H9 (cell line): ENCODE data around the gene ALAD. TPM values are rescaled to one million over a fixed set of nuclear protein-coding genes. Genes with fewer than 3 reads are reported as not detected.

ENCODE experiments used
- DNase-seq: peaks from one replicate; pipeline ENCODE4 v3.0.0-alpha.2; 2017
- H2AFZ ChIP-seq: one replicate; pipeline ENCODE4 v1.6.1; 2013; ENCODE audit warnings: mild to moderate bottlenecking, low read length, control low read depth, moderate library complexity
- H2AK5ac ChIP-seq: 2 replicates; pipeline ENCODE4 v1.6.1; 2013; ENCODE audit warnings: low read length, control low read depth, mixed read lengths; ENCODE audit not compliant: insufficient read length
- H2BK120ac ChIP-seq: one replicate; pipeline ENCODE4 v1.6.1; 2013; ENCODE audit warnings: low read depth, mild to moderate bottlenecking, low read length, control low read depth, inconsistent platforms; ENCODE audit not compliant: poor library complexity, severe bottlenecking
- H2BK12ac ChIP-seq: 2 replicates; pipeline ENCODE4 v1.6.1; 2013; ENCODE audit warnings: low read length, control low read depth, mixed read lengths, low read depth; ENCODE audit not compliant: insufficient read length
- H2BK15ac ChIP-seq: 2 replicates; pipeline ENCODE4 v1.6.1; 2013; ENCODE audit warnings: low read depth, low read length, control low read depth
- H2BK20ac ChIP-seq: one replicate; pipeline ENCODE4 v1.6.1; 2013; ENCODE audit warnings: low read depth, mild to moderate bottlenecking, low read length, control low read depth, inconsistent platforms; ENCODE audit not compliant: poor library complexity, severe bottlenecking
- H2BK5ac ChIP-seq: 2 replicates; pipeline ENCODE4 v1.6.1; 2013; ENCODE audit warnings: low read length, control low read depth, mixed read lengths; ENCODE audit not compliant: insufficient read length
- H3K14ac ChIP-seq: 2 replicates; pipeline ENCODE4 v1.6.1; 2013; ENCODE audit warnings: low read length, control low read depth; ENCODE audit not compliant: insufficient read depth
- H3K18ac ChIP-seq: 2 replicates; pipeline ENCODE4 v1.6.1; 2013; ENCODE audit warnings: low read depth, mild to moderate bottlenecking, mixed read lengths, low read length, control low read depth; ENCODE audit not compliant: insufficient read length
- H3K23ac ChIP-seq: 2 replicates; pipeline ENCODE4 v1.6.1; 2013; ENCODE audit warnings: low read length, control low read depth, mixed read lengths, low read depth; ENCODE audit not compliant: insufficient read length
- H3K23me2 ChIP-seq: 2 replicates; pipeline ENCODE4 v1.6.1; 2013; ENCODE audit warnings: low read depth, mild to moderate bottlenecking, mixed read lengths, low read length, control low read depth; ENCODE audit not compliant: insufficient read length, poor library complexity, severe bottlenecking
- H3K27ac ChIP-seq: 2 replicates; pipeline ENCODE4 v1.5.1; 2013; ENCODE audit warnings: low read length, control low read depth, mixed read lengths, low read depth; ENCODE audit not compliant: insufficient read length
- H3K27me3 ChIP-seq: 2 replicates; pipeline ENCODE4 v1.6.1; 2013; ENCODE audit warnings: low read length, control low read depth, inconsistent platforms; ENCODE audit not compliant: insufficient read depth
- H3K4ac ChIP-seq: 2 replicates; pipeline ENCODE4 v1.6.1; 2013; ENCODE audit warnings: low read depth, mild to moderate bottlenecking, control low read depth, inconsistent platforms, low read length, moderate library complexity
- H3K4me1 ChIP-seq: 2 replicates; pipeline ENCODE4 v1.6.1; 2013; ENCODE audit warnings: low read length, control low read depth, inconsistent platforms; ENCODE audit not compliant: insufficient read depth
- H3K4me2 ChIP-seq: 2 replicates; pipeline ENCODE4 v1.6.1; 2013; ENCODE audit warnings: low read length, control low read depth, mixed read lengths; ENCODE audit not compliant: insufficient read length, insufficient read depth
- H3K56ac ChIP-seq: 2 replicates; pipeline ENCODE4 v1.6.1; 2013; ENCODE audit warnings: low read depth, mild to moderate bottlenecking, mixed read lengths, low read length, control low read depth; ENCODE audit not compliant: insufficient read length
- H3K79me1 ChIP-seq: 2 replicates; pipeline ENCODE4 v1.6.1; 2013; ENCODE audit warnings: low read depth, mild to moderate bottlenecking, moderate library complexity, low read length, control low read depth, inconsistent platforms; ENCODE audit not compliant: insufficient read depth, poor library complexity, severe bottlenecking
- H3K79me2 ChIP-seq: 2 replicates; pipeline ENCODE4 v1.6.1; 2013; ENCODE audit warnings: low read length, control low read depth, inconsistent platforms; ENCODE audit not compliant: insufficient read depth
- H3K9ac ChIP-seq: 2 replicates; pipeline ENCODE4 v1.6.1; 2013; ENCODE audit warnings: low read length, control low read depth, mixed read lengths; ENCODE audit not compliant: insufficient read length; ENCODE audit errors: extremely low read depth
- H3K9me3 ChIP-seq: one replicate; pipeline ENCODE4 v1.6.1; 2013; ENCODE audit warnings: low read depth, low read length, inconsistent platforms; ENCODE audit not compliant: control insufficient read depth
- H3T11ph ChIP-seq: one replicate; pipeline ENCODE4 v1.6.1; 2013; ENCODE audit warnings: mild to moderate bottlenecking, low read length, control low read depth, inconsistent platforms
- H4K20me1 ChIP-seq: one replicate; pipeline ENCODE4 v1.6.1; 2013; ENCODE audit not compliant: control insufficient read depth, insufficient read length, insufficient read depth
- H4K5ac ChIP-seq: 2 replicates; pipeline ENCODE4 v1.6.1; 2013; ENCODE audit warnings: low read depth, mild to moderate bottlenecking, mixed read lengths, low read length, control low read depth; ENCODE audit not compliant: insufficient read length
- H4K8ac ChIP-seq: replicated peaks from 2 replicates; pipeline ENCODE4 v1.6.1; 2013; ENCODE audit warnings: low read length, control low read depth, mixed read lengths, low read depth; ENCODE audit not compliant: insufficient read length
- H4K91ac ChIP-seq: 2 replicates; pipeline ENCODE4 v1.6.1; 2013; ENCODE audit warnings: low read depth, mild to moderate bottlenecking, moderate library complexity, mixed read lengths, low read length, control low read depth; ENCODE audit not compliant: insufficient read length
- H3K27ac Mint-ChIP-seq, 3 experiments: 2 replicates in 2 of 3; 3 replicates in 1 of 3; pipeline ENCODE4 v1.8.0; 2020 to 2021; ENCODE audit warnings: mixed read lengths in 3 of 3, mild to moderate bottlenecking in 1 of 3, moderate library complexity in 1 of 3
- H3K27me3 Mint-ChIP-seq: 2 replicates; pipeline ENCODE4 v1.8.0; 2021; ENCODE audit warnings: low read depth, mild to moderate bottlenecking, moderate library complexity, mixed read lengths
- H3K36me3 Mint-ChIP-seq, 3 experiments: 2 replicates in 2 of 3; 3 replicates in 1 of 3; pipeline ENCODE4 v1.8.0; 2020 to 2021; ENCODE audit warnings: low read depth in 3 of 3, mixed read lengths in 3 of 3; ENCODE audit not compliant: insufficient read depth in 1 of 3
- H3K4me1 Mint-ChIP-seq, 2 experiments: 2 replicates each; pipeline ENCODE4 v1.8.0; 2020; ENCODE audit warnings: mixed read lengths in 2 of 2
- H3K4me3 Mint-ChIP-seq, 2 experiments: 2 replicates in 1 of 2; 3 replicates in 1 of 2; pipeline ENCODE4 v1.8.0; 2020 to 2021; ENCODE audit warnings: mild to moderate bottlenecking in 2 of 2, mixed read lengths in 2 of 2, moderate library complexity in 1 of 2
- H3K9me3 Mint-ChIP-seq, 2 experiments: 2 replicates in 1 of 2; 3 replicates in 1 of 2; pipeline ENCODE4 v1.8.0; 2020; ENCODE audit warnings: mild to moderate bottlenecking in 2 of 2, mixed read lengths in 2 of 2, moderate library complexity in 1 of 2
- CTCF ChIP-seq: fragments of 200-600 bp; sonication (generic); conservative IDR thresholded peaks from 3 replicates; pipeline ENCODE4 v1.8.0; 2021; ENCODE audit warnings: antibody characterized with exemption, mild to moderate bottlenecking
- WGBS: extraction: QIAGEN DNeasy Blood & Tissue Kit; methylation state at CpG from one replicate; pipeline ENCODE4 v1.1.7; 2013; ENCODE audit warnings: missing lambda C conversion rate, low lambda C conversion rate, mixed read lengths; ENCODE audit not compliant: insufficient read length; ENCODE audit errors: extremely low coverage; 5-methylcytosine and 5-hydroxymethylcytosine counted together
- total RNA-seq: library from RNA; stranded (reverse); gene quantifications from 2 replicates; pipeline ENCODE4 v1.2.1, GENCODE V29; 2021

Gene ALAD
- total RNA-seq, 1 experiment from 2014 or later: 13.2 TPM

- no peak overlapping the region for H4K91ac ChIP-seq
- no peaks in the 10 kb centered on the region for H3K9me3 ChIP-seq
- no peak overlapping the region for H3K9ac ChIP-seq
- H2AFZ ChIP-seq: no peak overlapping the region
- H3K27me3 ChIP-seq: no peaks in the 10 kb centered on the region
- H3K4me2 ChIP-seq: no peak overlapping the region
- H3T11ph ChIP-seq: no peak overlapping the region
- no peak overlapping the region for H2BK120ac ChIP-seq
- no peaks in the 10 kb centered on the region for H3K23me2 ChIP-seq
- H3K14ac ChIP-seq: no peak overlapping the region
- no peaks in the 10 kb centered on the region for H3K79me2 ChIP-seq
- no peak overlapping the region for H3K27ac ChIP-seq
- no CpG with 5 or more reads among the region's 7 CpGs for WGBS
- no peak overlapping the region for H2BK12ac ChIP-seq
- Mint-ChIP-seq H3K27ac (no peak overlapping the region), H3K27me3 (no peaks in the 10 kb centered on the region), H3K9me3 (no peaks in the 10 kb centered on the region), H3K4me1 (no peaks in the 10 kb centered on the region), H3K36me3 (peaks cover 3 to 32% (median 24%) of the 10 kb centered on the region in 3 experiments; a peak in 5 of 7 replicates), H3K4me3 (no peak overlapping the region)
- TF ChIP-seq CTCF: no peak
- no peak overlapping the region for H3K56ac ChIP-seq
- H2BK15ac ChIP-seq: no peak overlapping the region
- H4K5ac ChIP-seq: no peak overlapping the region
- H3K4me1 ChIP-seq: no peaks in the 10 kb centered on the region
- no peak overlapping the region for H2AK5ac ChIP-seq
- H3K18ac ChIP-seq: no peak overlapping the region
- no peak overlapping the region for H2BK5ac ChIP-seq
- H4K20me1 ChIP-seq: no peaks in the 10 kb centered on the region
- no peaks in the 10 kb centered on the region for H3K79me1 ChIP-seq
- no peak overlapping the region for H2BK20ac ChIP-seq
- no peak overlapping the region for H3K4ac ChIP-seq
- DNase-seq: no peak
- H3K23ac ChIP-seq: no peak overlapping the region
- H4K8ac ChIP-seq: no peak overlapping the region
Observed at GRCh38 chr9:113393281-113393680, 7.8 kb downstream of the ALAD start.
